HG03432 (cell line): ENCODE data around the gene TNP2.
"Not testable (repeated sequence)": the region's sequence is repeated elsewhere in the genome, so short reads cannot be mapped to it uniquely, and the experiment has no call there.

Experiments used
- ATAC-seq: cut with Tn5 transposase; IDR thresholded peaks from one replicate; pipeline ENCODE4 v1.9.1; 2021; ENCODE audit warnings: mild to moderate bottlenecking, moderate library complexity; ENCODE audit not compliant: unreplicated experiment

The TNP2 gene

GRCh38 chr16:11225677-11226549, 43.2 kb downstream of the TNP2 start:
- no peak for ATAC-seq

DNA sequence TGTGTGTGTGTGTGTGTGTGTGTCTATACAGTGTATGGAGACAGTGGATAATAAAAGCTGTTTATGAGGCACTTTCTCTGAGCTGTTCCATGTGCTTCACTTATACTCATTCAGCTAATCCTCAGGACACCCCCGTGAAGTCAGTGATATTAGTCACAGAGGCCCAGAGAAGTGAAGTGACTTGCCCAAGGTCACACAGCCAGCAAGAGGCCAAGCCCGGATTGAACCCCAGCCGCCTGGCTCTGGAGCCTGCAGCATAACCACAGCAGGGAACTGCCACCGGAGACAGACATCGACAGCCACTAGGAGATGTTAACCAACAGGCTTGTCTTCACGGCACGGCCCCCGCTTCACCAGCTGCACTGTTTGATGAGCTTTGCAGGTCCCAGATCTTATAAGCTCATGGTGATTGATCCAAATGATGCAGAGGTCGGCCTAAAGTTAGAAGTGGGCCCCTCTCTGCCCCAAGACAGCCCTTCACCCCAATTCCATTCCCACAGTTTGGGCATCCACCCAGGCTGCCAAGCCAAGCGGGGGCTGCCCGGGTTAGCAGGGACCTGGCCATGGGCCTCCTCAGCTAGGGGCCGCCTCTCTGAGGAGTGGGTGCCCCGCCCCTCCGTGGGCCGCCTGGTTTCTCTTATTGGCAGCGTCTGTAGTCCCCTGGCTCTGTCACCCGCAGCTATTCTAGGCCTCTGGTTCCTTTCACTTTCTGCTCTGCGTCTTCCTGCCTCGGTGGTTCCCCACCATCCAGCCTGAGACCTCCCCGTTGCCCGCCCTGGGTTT, 44.0 kb downstream of the TNP2 start:
- ATAC-seq, result peak; percentile 88

- ATAC-seq, result peak; percentile 40
Observed at GRCh38 chr16:11224096-11224893, 44.8 kb downstream of the TNP2 start.

DNA sequence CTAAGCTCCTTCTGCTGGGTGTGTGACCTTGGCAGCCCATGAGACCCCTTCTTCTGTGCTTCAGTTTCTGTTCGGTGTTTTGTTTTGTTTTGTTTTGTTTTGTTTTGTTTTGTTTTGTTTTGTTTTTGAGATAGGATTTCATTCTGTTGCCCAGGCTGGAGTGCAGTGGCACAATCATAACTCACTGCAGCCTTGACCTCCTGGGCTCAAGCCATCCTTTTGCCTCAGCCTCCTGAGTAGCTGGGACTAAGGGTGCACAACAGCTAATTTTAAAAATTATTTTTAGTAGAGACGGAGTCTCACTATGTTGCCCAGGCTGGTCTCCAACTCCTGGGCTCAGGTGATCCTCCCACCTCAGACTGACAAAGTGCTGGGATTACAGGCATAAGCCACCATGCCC, 48.6 kb downstream of the TNP2 start:
- not testable (repeated sequence) for ATAC-seq

GRCh38 chr16:11219178-11219577, 49.9 kb downstream of the TNP2 start:
- ATAC-seq, result no peak

DNA sequence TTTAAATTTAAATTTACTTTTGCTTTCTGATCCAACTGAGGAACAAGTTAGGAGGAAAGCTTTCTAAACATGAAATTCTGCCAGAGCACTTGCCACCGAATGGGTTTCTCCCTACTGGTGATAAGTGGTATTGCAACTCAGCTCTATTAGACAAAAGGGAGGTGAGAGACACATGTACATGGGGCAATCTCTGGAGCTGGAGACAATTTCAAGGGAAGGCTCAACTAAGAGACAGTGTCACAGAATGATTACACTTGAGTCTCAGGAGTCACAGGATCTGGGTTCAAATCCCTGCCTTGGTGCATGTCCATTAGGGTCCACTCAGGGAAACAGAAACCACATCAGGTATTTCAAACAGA, 50.5 kb downstream of the TNP2 start:
- no peak for ATAC-seq
